Activated naive CD4-positive, alpha-beta T cell treated with anti-CD3 and anti-CD28 coated beads, Interleukin-2, amount 50 U/mL, for 72 hours (primary cell): ENCODE results near the gene ANKRD36. TPM values are rescaled to one million over a fixed set of nuclear protein-coding genes. Genes with fewer than 3 reads are reported as not detected.
"Not testable (repeated sequence)": the region's sequence is repeated elsewhere in the genome, so short reads cannot be mapped to it uniquely, and the experiment has no call there.

ENCODE experiments used
- ATAC-seq, 2 donors: fragments of 150-1000 bp; cut with Tn5 transposase; 2 replicates each; pipeline ENCODE4 v1.10.0; 2021; ENCODE audit warnings: mild to moderate bottlenecking in 2 of 2, moderate library complexity in 2 of 2
- DNase-seq, 2 donors: peaks; one replicate each; pipeline ENCODE4 v3.0.0; 2021 to 2022; ENCODE audit warnings: low spot score in 2 of 2
- H3K27ac Mint-ChIP-seq, 2 donors: one replicate each; pipeline ENCODE4 v1.8.0; 2022; ENCODE audit warnings: mild to moderate bottlenecking in 2 of 2, mixed read lengths in 2 of 2
- H3K36me3 Mint-ChIP-seq, 2 donors: one replicate each; pipeline ENCODE4 v1.8.0; 2022; ENCODE audit warnings: mixed read lengths in 2 of 2
- H3K9me3 Mint-ChIP-seq, 2 donors: one replicate each; pipeline ENCODE4 v1.8.0; 2022; ENCODE audit warnings: mixed read lengths in 2 of 2
- total RNA-seq, 2 donors: library from RNA; stranded (reverse); gene quantifications; one replicate each; pipeline ENCODE4 v1.2.3, GENCODE V29; 2022

Gene ANKRD36
- total RNA-seq, 2 donors from 2014 or later, result 32.0 to 46.2 TPM

GRCh38 chr2:97098786-97099372, 14.1 kb upstream of the ANKRD36 start:
- H3K36me3 Mint-ChIP-seq, ATAC-seq, DNase-seq, H3K9me3 Mint-ChIP-seq, H3K27ac Mint-ChIP-seq: not testable (repeated sequence)

- ATAC-seq, result not testable (repeated sequence)
Observed at GRCh38 chr2:97106878-97107277, 6.1 kb upstream of the ANKRD36 start.

GRCh38 chr2:97111246-97111645, 1.7 kb upstream of the ANKRD36 start:
- H3K27ac Mint-ChIP-seq, ATAC-seq, H3K9me3 Mint-ChIP-seq, DNase-seq, H3K36me3 Mint-ChIP-seq: not testable (repeated sequence)

More at GRCh38 chr2:97106878-97107277, 6.1 kb upstream of the ANKRD36 start:
- not testable (repeated sequence) for H3K36me3 Mint-ChIP-seq, H3K9me3 Mint-ChIP-seq, DNase-seq, H3K27ac Mint-ChIP-seq

GRCh38 chr2:97112320-97113049, 468 bp upstream of the ANKRD36 start:
- H3K9me3 Mint-ChIP-seq, H3K36me3 Mint-ChIP-seq: not testable (repeated sequence)
- ATAC-seq, result peak; percentile 49 to 65
- peak overlapping the region; percentile 94 to 97 for H3K27ac Mint-ChIP-seq
- DNase-seq, result peak; percentile 64 to 72

GRCh38 chr2:97113882-97114255, 916 bp downstream of the ANKRD36 start:
- H3K9me3 Mint-ChIP-seq, DNase-seq, H3K36me3 Mint-ChIP-seq: not testable (repeated sequence)
- peak in 1 of 2 donors; percentile 36 for ATAC-seq
- H3K27ac Mint-ChIP-seq, result peak overlapping the region; percentile 97

- not testable (repeated sequence) for H3K27ac Mint-ChIP-seq, ATAC-seq, H3K9me3 Mint-ChIP-seq, DNase-seq
- H3K36me3 Mint-ChIP-seq, result peaks cover 0 to 17% of the 10 kb centered on the region in 2 donors
Observed at GRCh38 chr2:97129090-97129489, 16.1 kb downstream of the ANKRD36 start.

- DNase-seq, result not testable (repeated sequence)
Observed at GRCh38 chr2:97144016-97144415, 31.1 kb downstream of the ANKRD36 start.

GRCh38 chr2:97166548-97166947, 53.6 kb downstream of the ANKRD36 start:
- ATAC-seq, DNase-seq, H3K27ac Mint-ChIP-seq: not testable (repeated sequence)
- peaks cover 26 to 42% of the 10 kb centered on the region in 2 donors for H3K36me3 Mint-ChIP-seq
- peaks cover 3 to 18% of the 10 kb centered on the region in 2 donors for H3K9me3 Mint-ChIP-seq

More at GRCh38 chr2:97144016-97144415, 31.1 kb downstream of the ANKRD36 start:
- not testable (repeated sequence) for ATAC-seq, H3K9me3 Mint-ChIP-seq, H3K27ac Mint-ChIP-seq
- peaks cover 5 to 12% of the 10 kb centered on the region in 2 donors for H3K36me3 Mint-ChIP-seq

GRCh38 chr2:97167938-97168337, 55.0 kb downstream of the ANKRD36 start:
- Mint-ChIP-seq H3K36me3 (peaks cover 26 to 42% of the 10 kb centered on the region in 2 donors), H3K9me3 (peaks cover 3 to 18% of the 10 kb centered on the region in 2 donors)
- DNase-seq, H3K27ac Mint-ChIP-seq, ATAC-seq: not testable (repeated sequence)

- not testable (repeated sequence) for DNase-seq, ATAC-seq, H3K27ac Mint-ChIP-seq
- Mint-ChIP-seq H3K9me3 (peaks cover 3 to 18% of the 10 kb centered on the region in 2 donors), H3K36me3 (peaks cover 30 to 47% of the 10 kb centered on the region in 2 donors)
Observed at GRCh38 chr2:97168583-97168982, 55.6 kb downstream of the ANKRD36 start.

- DNase-seq, ATAC-seq, H3K36me3 Mint-ChIP-seq, H3K9me3 Mint-ChIP-seq, H3K27ac Mint-ChIP-seq: not testable (repeated sequence)
Observed at GRCh38 chr2:97180391-97180790, 67.4 kb downstream of the ANKRD36 start.

GRCh38 chr2:97195349-97195748, 82.4 kb downstream of the ANKRD36 start:
- not testable (repeated sequence) for H3K27ac Mint-ChIP-seq, DNase-seq, ATAC-seq, H3K9me3 Mint-ChIP-seq
- H3K36me3 Mint-ChIP-seq, result peaks cover 0 to 17% of the 10 kb centered on the region in 2 donors

GRCh38 chr2:97197251-97197650, 84.3 kb downstream of the ANKRD36 start:
- H3K9me3 Mint-ChIP-seq, H3K27ac Mint-ChIP-seq, ATAC-seq, DNase-seq: not testable (repeated sequence)
- peaks cover 0 to 17% of the 10 kb centered on the region in 2 donors for H3K36me3 Mint-ChIP-seq

GRCh38 chr2:97200887-97201286, 87.9 kb downstream of the ANKRD36 start:
- H3K36me3 Mint-ChIP-seq, H3K9me3 Mint-ChIP-seq, DNase-seq, H3K27ac Mint-ChIP-seq, ATAC-seq: not testable (repeated sequence)

GRCh38 chr2:97202643-97203250, 89.8 kb downstream of the ANKRD36 start:
- H3K27ac Mint-ChIP-seq, ATAC-seq: not testable (repeated sequence)

GRCh38 chr2:97210325-97210724, 97.4 kb downstream of the ANKRD36 start:
- Mint-ChIP-seq H3K27ac (no peak overlapping the region), H3K9me3 (no peaks in the 10 kb centered on the region), H3K36me3 (peaks cover 7 to 14% of the 10 kb centered on the region in 2 donors)
- ATAC-seq (no peak), DNase-seq (no peak)

More at GRCh38 chr2:97202643-97203250, 89.8 kb downstream of the ANKRD36 start:
- DNase-seq, H3K36me3 Mint-ChIP-seq, H3K9me3 Mint-ChIP-seq: not testable (repeated sequence)

- not testable (repeated sequence) for DNase-seq, ATAC-seq, H3K27ac Mint-ChIP-seq, H3K9me3 Mint-ChIP-seq
- H3K36me3 Mint-ChIP-seq, result peaks cover 12 to 15% of the 10 kb centered on the region in 2 donors
Observed at GRCh38 chr2:97215025-97215424, 102.1 kb downstream of the ANKRD36 start.
